IgD-negative memory B cell (primary cell): ENCODE data around the gene SLC13A3. TPM values are rescaled to one million over a fixed set of nuclear protein-coding genes. Genes with fewer than 3 reads are reported as not detected.
A peak's percentile ranks its signal among the peaks of the same experiment; 100 is the strongest.

Source experiments
- H3K27ac Mint-ChIP-seq, 3 donors: one replicate each; pipeline ENCODE4 v1.8.0; 2020 to 2022; ENCODE audit warnings: mild to moderate bottlenecking in 3 of 3, mixed read lengths in 3 of 3, moderate library complexity in 1 of 3
- H3K27me3 Mint-ChIP-seq: one replicate; pipeline ENCODE4 v1.8.0; 2021; ENCODE audit warnings: mixed read lengths
- H3K36me3 Mint-ChIP-seq: one replicate; pipeline ENCODE4 v1.8.0; 2020; ENCODE audit warnings: mild to moderate bottlenecking, mixed read lengths
- H3K4me1 Mint-ChIP-seq, 3 donors: one replicate each; pipeline ENCODE4 v1.8.0; 2020 to 2022; ENCODE audit warnings: mixed read lengths in 3 of 3, mild to moderate bottlenecking in 1 of 3
- H3K4me3 Mint-ChIP-seq, 4 donors: one replicate each; pipeline ENCODE4 v1.8.0; 2020 to 2022; ENCODE audit warnings: mild to moderate bottlenecking in 4 of 4, mixed read lengths in 4 of 4, moderate library complexity in 3 of 4
- H3K9me3 Mint-ChIP-seq, 3 donors: one replicate each; pipeline ENCODE4 v1.8.0; 2020 to 2021; ENCODE audit warnings: mixed read lengths in 3 of 3, mild to moderate bottlenecking in 1 of 3
- polyA plus RNA-seq: library from polyadenylated mRNA; unstranded; fragments of 300-500 nt; fragmentation: Illumina TruSeq; gene quantifications from one replicate; pipeline ENCODE4 v1.2.3, GENCODE V29; 2021

SLC13A3 gene
- polyA plus RNA-seq, 1 donor from 2014 or later, result not detected

DNA sequence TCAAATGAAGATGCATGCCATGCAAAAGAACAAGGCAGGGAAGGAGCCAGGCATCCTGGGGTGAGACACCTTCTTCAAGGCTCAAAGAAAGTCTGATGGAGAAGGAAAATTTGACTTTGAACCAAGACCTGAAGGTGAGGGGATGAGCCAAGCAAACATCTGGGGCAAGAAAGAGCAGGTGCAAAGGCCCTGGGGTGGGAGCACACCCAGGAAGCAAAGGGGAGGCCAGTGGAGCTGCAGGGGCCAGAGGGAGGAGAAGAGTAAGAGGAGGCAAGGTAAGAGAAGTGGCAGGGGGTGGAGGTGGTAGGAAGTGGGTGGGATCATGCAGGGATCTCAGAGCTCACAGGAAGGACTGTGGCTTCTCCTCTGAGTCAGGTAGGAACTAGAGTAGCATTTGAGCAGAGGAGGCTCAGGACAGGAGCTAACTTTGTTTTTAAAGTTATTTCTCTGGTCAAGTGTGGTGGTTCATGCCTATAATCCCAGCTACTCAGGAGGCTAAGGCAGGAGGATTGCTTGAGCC lies 49.6 kb downstream of the SLC13A3 start:
- Mint-ChIP-seq H3K4me3 (no peak overlapping the region), H3K4me1 (peaks cover 0 to 1% (median 0%) of the 10 kb centered on the region in 3 donors), H3K27me3 (no peaks in the 10 kb centered on the region), H3K36me3 (peaks cover 4% of the 10 kb centered on the region), H3K27ac (peak overlapping the region in 1 of 3 donors; percentile 39), H3K9me3 (peaks cover 0 to 2% (median 0%) of the 10 kb centered on the region in 3 donors)

DNA sequence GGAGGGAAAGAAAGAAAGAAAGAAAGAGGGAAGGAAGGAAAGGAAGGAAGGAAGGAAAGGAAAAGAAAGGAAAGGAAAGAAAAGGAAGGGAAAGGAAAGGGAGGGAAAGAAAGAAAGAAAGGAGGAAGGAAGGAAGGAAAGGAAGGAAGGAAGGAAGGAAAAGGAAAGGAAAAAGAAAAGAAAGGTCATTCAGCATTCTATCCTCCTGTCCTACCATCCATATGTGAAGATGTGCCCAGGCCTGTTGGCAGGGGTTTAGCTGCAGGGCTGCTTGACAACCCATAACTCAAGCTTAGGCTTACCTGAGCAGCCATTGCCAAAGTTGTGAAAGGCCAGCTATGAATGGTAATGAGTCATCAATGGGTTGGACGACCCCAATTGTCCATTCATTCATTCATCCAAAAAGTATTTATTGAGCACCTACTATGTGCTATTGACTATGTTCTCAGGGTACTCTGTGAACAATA lies 50.9 kb downstream of the SLC13A3 start:
- H3K36me3 Mint-ChIP-seq, result peaks cover 4% of the 10 kb centered on the region
- no peak overlapping the region for H3K4me3 Mint-ChIP-seq
- no peaks in the 10 kb centered on the region for H3K27me3 Mint-ChIP-seq
- no peak overlapping the region for H3K27ac Mint-ChIP-seq
- H3K9me3 Mint-ChIP-seq, result peaks cover 0 to 2% (median 0%) of the 10 kb centered on the region in 3 donors
- H3K4me1 Mint-ChIP-seq, result peaks cover 0 to 1% (median 0%) of the 10 kb centered on the region in 3 donors

DNA sequence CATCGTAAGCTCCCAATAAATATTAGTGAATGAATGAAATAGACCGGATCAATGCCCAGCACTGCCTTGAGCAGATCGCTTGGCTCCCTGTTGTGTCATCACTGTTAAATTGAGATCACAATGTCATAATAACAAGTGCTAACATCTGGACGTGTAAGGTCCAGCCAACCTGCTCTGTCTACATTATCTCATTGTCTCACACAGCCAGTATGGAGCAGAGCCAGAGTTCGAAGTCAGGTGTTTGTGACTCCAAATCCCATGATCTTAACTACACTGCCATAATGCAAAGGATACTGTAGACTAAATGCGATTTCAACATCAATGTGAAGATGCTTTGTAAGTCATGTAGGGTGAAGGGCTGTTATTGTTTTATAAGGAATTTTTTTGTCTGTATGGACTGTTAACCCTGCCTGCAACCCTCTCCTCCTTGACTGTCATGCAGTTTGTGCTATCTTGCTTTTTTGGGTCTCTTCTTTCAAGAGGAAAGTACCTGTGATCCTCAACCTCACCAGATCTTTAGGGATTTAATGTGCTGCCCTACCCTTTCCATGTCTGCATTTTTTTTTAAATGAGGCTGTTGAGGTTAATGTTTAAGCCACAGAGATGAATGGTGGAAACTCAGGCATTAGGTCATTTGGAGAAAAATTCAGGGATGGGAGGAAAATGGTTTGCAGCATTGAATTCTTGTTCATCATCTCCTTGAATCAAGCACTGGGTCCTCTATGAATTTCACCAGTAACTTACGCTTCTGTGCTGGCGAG lies 51.9 kb downstream of the SLC13A3 start:
- Mint-ChIP-seq H3K4me1 (peaks cover 0 to 1% (median 0%) of the 10 kb centered on the region in 3 donors), H3K36me3 (peaks cover 4% of the 10 kb centered on the region), H3K27me3 (no peaks in the 10 kb centered on the region), H3K4me3 (no peak overlapping the region), H3K27ac (no peak overlapping the region), H3K9me3 (peaks cover 0 to 2% (median 0%) of the 10 kb centered on the region in 3 donors)

DNA sequence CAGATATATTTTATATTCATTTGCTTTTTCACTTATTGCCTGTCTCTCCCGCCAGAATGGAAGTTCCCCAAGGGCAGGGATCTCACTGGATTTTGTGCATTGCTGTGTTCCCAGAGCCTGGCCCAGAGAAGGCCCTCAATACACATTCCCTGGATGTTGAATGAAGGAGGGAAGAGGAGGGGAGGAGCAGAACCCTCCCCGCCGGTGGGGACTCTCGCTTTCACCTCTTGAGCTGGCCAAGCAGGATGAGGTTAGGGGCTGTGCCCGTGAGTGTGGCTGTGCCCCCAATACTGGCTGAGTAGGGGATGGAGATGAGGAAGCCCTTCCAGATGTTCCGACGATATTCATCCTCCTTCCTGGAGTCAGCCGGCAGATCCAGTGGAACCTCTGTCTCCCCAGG lies 55.3 kb downstream of the SLC13A3 start:
- Mint-ChIP-seq H3K27me3 (peaks cover 1% of the 10 kb centered on the region), H3K4me1 (no peaks in the 10 kb centered on the region), H3K36me3 (peaks cover 2% of the 10 kb centered on the region), H3K9me3 (peaks cover 0 to 3% (median 2%) of the 10 kb centered on the region in 3 donors), H3K27ac (no peak overlapping the region), H3K4me3 (no peak overlapping the region)

DNA sequence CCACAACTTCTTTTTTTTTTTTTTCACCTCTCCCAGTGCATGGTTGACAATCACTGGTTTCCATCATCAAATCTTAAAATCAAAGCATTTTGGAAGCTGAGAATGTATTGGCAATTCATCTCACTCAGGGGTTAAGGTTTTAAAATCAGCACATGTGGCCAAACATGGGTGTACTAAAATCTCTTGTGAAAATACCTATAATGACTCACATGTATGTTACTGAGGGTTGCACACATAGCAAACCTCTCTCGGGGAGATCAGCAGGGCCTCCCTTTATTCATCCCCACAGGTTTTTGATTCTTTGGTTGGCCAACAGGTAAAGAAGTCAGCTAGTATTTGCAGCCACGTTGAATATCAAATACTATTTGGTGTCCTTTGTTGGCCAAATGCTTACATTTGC lies 56.5 kb downstream of the SLC13A3 start:
- H3K4me1 Mint-ChIP-seq, result no peaks in the 10 kb centered on the region
- peaks cover 0 to 3% (median 2%) of the 10 kb centered on the region in 3 donors for H3K9me3 Mint-ChIP-seq
- peaks cover 2% of the 10 kb centered on the region for H3K36me3 Mint-ChIP-seq
- no peak overlapping the region for H3K4me3 Mint-ChIP-seq
- no peak overlapping the region for H3K27ac Mint-ChIP-seq
- H3K27me3 Mint-ChIP-seq, result peaks cover 1% of the 10 kb centered on the region

DNA sequence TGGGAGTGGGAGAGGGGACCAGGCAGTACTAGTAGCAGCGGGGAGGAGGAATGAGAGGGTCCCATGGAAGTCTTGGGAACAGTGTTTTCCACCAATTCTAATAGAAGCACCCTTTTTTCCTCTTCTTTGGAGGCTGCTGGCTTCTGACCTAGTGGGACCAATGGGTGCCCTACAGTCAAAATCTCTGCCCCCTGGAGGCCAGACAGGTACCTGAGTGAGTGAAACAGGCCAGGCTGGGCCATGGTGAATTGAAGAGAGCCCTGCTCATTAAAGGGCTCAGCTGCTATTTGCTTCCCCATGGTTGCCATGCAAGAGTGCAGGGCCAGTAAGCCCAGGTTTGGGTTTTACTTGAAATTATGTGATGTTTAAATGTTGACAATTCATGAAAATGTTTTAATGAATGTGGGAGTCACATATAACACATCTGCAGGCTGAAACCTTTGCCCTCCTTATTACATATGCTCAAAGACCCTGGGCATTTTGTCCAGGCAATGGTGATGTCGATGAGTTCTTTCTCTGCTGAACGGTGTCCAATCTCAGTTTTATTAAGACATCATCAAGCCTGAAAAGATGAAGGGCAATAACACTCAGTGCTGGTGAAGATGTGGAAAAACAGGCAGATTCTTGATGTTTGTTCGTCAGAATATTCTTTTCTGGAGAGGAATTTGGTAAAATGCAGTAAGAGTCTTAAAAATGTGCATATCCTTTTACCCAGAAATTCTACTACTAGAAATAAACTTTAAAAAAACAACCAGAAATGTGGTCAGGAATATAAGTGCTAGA lies 58.5 kb downstream of the SLC13A3 start:
- Mint-ChIP-seq H3K9me3 (peaks cover 0 to 3% (median 2%) of the 10 kb centered on the region in 3 donors), H3K36me3 (no peaks in the 10 kb centered on the region), H3K4me1 (no peaks in the 10 kb centered on the region), H3K27me3 (peaks cover 1% of the 10 kb centered on the region), H3K27ac (peak overlapping the region in 1 of 3 donors; percentile 36), H3K4me3 (no peak overlapping the region)

DNA sequence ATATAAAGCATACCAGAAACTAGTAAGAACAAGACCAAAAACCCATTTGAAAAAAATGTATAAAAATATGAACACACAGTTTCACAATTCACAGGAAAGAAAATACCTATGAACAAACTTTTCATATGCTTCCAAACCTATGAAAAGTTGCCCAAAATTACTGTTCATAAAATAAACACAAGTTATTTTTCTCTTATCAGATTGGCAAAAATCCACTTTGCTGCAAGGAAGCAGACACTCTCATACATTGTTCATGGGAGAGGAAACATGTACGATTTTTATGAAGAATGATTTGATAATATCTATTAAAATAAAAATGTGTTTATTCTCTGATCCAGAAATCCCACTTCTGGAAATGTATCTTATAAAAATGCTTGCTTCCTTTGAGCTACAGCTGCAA lies 60.8 kb downstream of the SLC13A3 start:
- Mint-ChIP-seq H3K36me3 (no peaks in the 10 kb centered on the region), H3K9me3 (peaks cover 0 to 3% (median 0%) of the 10 kb centered on the region in 3 donors), H3K27ac (no peak overlapping the region), H3K27me3 (peaks cover 1% of the 10 kb centered on the region), H3K4me1 (no peaks in the 10 kb centered on the region), H3K4me3 (no peak overlapping the region)

DNA sequence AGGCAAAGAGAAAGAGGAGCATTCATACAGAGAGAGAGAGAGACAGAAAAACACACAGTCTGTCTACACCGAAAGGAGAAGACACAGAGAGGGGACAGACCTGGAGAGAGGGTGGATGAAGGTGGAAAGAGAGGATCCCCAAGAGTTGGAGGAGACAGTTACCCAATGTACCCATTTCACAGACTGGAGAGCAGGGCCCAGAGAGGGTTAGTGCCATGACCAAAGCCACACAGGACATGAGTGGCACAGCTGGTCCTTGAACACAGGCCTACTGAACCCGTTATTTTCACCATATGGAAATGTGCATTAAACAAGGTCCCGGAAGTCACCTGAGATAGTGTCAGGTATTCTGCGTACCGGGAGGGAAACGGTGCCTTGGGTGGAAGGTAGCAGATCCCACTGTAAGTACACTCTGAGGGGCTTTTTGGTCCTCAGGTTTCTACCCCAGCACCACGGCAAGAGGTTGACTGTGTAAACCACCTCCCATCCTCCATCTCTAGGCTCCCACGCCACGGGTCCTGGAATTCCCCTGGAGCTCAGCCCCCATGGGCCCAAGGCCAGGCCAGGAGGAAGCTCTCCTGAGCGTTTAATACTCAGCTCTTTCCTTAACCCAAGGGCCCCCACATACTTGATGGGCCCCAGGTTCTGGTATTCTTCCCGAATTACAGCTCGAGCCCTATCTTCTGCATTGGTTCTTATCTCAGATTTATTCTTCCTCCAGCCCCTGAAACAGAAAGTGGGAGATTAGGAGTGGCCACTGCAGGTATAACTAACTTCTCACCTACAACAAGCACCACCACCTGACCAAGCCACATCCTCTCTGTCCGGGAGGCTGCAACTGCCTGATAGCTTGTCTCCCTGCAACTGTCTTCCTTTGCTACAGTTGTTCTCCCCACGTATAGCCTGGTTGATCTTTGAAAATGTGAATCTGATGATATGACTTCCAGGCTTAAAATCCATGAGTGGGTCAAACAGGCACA lies 62.4 kb downstream of the SLC13A3 start:
- H3K4me3 Mint-ChIP-seq, result no peak overlapping the region
- peaks cover 1% of the 10 kb centered on the region for H3K27me3 Mint-ChIP-seq
- H3K9me3 Mint-ChIP-seq, result peaks cover 0 to 3% (median 0%) of the 10 kb centered on the region in 3 donors

DNA sequence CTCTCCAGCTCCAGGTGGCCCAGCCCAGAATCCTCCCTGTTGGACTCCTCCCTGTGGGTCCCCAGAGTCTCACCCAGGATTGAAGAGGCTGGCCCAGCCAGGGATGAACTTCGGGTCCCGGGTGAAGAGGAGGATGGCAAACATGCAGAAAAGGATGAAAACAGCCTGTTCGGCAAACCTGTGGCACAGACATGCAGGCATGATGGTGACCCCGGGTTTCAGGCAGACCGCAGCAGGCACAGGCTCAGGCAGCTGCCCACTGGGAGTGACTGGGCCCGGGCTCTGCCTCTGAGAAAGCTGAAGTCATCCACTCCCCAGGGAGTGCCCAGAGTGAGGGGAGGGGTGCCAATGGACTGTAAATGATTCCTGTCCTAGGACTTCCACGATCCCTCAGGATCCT lies 63.3 kb downstream of the SLC13A3 start:
- Mint-ChIP-seq H3K27me3 (peaks cover 1% of the 10 kb centered on the region), H3K4me1 (no peaks in the 10 kb centered on the region), H3K4me3 (no peak overlapping the region), H3K9me3 (peaks cover 0 to 2% (median 0%) of the 10 kb centered on the region in 3 donors), H3K27ac (no peak overlapping the region), H3K36me3 (no peaks in the 10 kb centered on the region)

More for the DNA sequence above, 62.4 kb downstream of the SLC13A3 start:
- no peaks in the 10 kb centered on the region for H3K36me3 Mint-ChIP-seq
- H3K27ac Mint-ChIP-seq, result no peak overlapping the region
- no peaks in the 10 kb centered on the region for H3K4me1 Mint-ChIP-seq

DNA sequence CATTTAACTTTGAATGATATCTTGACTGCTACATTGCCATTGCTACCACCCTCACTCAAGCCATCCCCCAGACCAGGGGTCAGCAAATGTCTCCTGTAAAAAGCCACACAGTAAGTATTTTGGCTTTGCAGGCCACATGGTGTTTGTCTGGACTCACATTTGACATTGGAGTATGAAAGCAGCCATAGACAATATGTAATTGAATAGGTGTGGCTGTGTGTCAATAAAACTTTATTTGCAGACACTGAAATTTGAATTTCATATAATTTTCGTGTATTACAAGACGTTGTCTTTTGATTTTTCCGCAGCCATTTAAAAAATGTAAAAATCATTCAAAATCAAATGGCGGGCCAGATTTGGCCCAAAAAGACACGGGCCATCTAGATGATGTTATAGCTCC lies 64.5 kb downstream of the SLC13A3 start:
- Mint-ChIP-seq H3K27me3 (no peaks in the 10 kb centered on the region), H3K36me3 (no peaks in the 10 kb centered on the region), H3K4me1 (no peaks in the 10 kb centered on the region), H3K27ac (no peak overlapping the region), H3K4me3 (no peak overlapping the region), H3K9me3 (no peaks in the 10 kb centered on the region)

DNA sequence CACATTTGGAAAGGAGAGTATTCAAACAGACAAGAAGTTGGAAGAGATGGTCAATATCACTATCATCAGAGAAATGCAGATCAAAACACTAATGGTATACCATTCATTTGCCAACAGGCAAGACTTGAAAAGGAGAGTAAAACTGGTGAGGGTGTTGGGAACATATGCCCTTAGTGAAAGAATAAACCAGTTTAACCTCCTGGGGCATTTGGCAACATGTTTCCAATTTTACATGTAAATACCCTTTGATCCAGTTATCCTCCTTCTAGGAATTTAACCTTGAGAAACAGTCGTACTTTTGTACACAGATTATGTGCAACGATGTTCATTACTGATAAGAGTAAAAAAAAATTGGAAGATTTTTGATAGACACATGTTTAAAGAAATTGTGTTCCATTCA lies 66.8 kb downstream of the SLC13A3 start:
- no peak overlapping the region for H3K4me3 Mint-ChIP-seq
- no peaks in the 10 kb centered on the region for H3K4me1 Mint-ChIP-seq
- H3K27me3 Mint-ChIP-seq, result peaks cover 5% of the 10 kb centered on the region
- no peak overlapping the region for H3K27ac Mint-ChIP-seq
- H3K36me3 Mint-ChIP-seq, result no peaks in the 10 kb centered on the region
- H3K9me3 Mint-ChIP-seq, result no peaks in the 10 kb centered on the region

DNA sequence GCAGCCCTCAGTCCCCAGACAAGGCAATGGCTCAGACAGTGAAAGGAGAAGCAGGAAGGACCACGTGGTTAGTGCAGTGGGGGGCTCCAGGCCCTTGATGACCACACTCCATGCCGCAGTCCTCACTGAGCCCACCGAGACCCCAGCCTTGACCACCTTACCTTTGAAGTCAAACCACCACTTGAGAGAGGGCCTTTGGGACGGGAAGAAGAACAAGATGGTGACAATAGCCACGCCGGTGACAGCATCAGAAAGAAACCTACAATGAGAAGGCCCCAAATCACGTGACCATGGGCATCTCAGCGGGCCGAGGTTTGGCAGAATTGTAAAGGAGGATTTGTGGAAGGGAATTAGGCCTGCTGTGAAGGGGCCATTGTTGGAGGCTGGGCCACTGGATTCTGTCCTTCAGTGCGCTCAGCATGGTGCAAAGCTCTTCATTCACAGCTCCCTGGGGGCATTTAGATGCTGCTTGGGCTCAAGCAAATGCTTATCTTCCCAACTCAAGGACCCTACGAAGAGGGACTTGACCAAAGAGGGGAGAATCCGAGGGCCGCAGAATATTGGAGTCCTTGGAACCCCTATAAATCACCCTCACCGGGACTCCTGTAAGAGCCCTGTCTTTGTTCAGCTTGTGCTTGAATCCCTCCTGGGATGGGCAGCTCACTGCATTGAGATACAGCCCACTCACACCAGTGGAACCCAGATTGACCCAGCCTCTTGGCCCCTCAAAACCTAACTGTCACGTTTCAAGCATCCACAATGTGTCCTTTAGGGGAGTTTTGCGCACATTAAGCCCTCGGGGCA lies 67.6 kb downstream of the SLC13A3 start:
- no peaks in the 10 kb centered on the region for H3K4me1 Mint-ChIP-seq

DNA sequence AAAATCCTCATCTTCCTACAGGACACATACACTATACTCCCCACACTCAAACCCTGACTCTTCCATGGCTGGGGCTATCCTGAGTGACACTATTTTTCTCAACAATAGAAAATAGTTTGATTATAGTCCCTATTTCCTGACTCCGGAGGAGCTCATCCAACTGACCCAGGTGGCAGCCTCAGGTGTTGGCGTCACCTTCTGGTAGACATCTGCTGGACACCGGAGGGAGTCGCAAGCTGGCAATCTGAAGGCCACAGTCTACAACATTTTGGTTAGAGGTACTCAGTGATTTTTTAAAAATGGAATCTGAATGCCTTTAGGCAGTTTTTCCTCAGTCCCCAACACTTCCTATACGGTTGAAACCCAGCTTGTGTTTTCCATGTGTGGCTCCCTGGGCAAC lies 68.6 kb downstream of the SLC13A3 start:
- Mint-ChIP-seq H3K9me3 (no peaks in the 10 kb centered on the region), H3K27ac (no peak overlapping the region), H3K4me1 (no peaks in the 10 kb centered on the region), H3K4me3 (no peak overlapping the region), H3K27me3 (peaks cover 7% of the 10 kb centered on the region), H3K36me3 (no peaks in the 10 kb centered on the region)

More for the DNA sequence above, 67.6 kb downstream of the SLC13A3 start:
- Mint-ChIP-seq H3K36me3 (no peaks in the 10 kb centered on the region), H3K27me3 (peaks cover 5% of the 10 kb centered on the region), H3K27ac (no peak overlapping the region), H3K4me3 (no peak overlapping the region), H3K9me3 (no peaks in the 10 kb centered on the region)

DNA sequence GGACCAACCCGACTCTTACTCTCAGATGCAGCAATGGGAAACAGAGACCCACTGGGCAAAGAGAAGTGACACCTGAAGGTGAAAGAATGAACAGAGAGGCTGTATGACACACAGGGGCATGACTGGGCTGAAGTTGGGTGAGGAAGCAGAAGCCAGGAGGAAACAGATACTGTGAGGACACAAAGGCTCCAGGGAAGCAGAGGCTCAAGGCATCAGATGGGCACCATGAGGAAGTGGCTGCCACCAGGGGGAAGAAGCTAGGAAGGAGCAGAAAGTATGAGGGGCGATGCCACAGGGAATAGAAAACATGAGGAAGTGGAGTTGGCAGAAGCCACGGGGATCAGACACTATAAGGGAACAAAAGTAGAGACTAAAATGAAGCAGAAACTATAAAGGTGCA lies 69.9 kb downstream of the SLC13A3 start:
- H3K27me3 Mint-ChIP-seq, result peaks cover 7% of the 10 kb centered on the region
- peaks cover 0 to under 1% (median 0%) of the 10 kb centered on the region in 3 donors for H3K4me1 Mint-ChIP-seq
- no peak overlapping the region for H3K4me3 Mint-ChIP-seq
- no peaks in the 10 kb centered on the region for H3K9me3 Mint-ChIP-seq
- no peak overlapping the region for H3K27ac Mint-ChIP-seq
- H3K36me3 Mint-ChIP-seq, result no peaks in the 10 kb centered on the region
